GM13977 (cell line): ENCODE data around the gene C1QTNF1.

Experiments
- DNase-seq: peaks from one replicate; pipeline ENCODE4 v3.0.0; 2012; ENCODE audit warnings: low spot score
- CTCF ChIP-seq: IDR thresholded peaks from 2 replicates; pipeline ENCODE4 v1.5.1; 2012; ENCODE audit warnings: mild to moderate bottlenecking, control low read depth; ENCODE audit not compliant: insufficient read depth; ENCODE audit errors: extremely low read depth, missing control alignments
- in situ Hi-C: fragments of 300-500 bp; cut with MboI; formaldehyde crosslinking; loops from one replicate; pipeline ENCODE4 v1.12.0; 2022; ENCODE audit warnings: low sequenced_read_pairs, low pct_unique_long_range_greater_than_20kb, mixed read lengths, inconsistent platforms; ENCODE audit not compliant: unreplicated experiment

Gene C1QTNF1

DNA sequence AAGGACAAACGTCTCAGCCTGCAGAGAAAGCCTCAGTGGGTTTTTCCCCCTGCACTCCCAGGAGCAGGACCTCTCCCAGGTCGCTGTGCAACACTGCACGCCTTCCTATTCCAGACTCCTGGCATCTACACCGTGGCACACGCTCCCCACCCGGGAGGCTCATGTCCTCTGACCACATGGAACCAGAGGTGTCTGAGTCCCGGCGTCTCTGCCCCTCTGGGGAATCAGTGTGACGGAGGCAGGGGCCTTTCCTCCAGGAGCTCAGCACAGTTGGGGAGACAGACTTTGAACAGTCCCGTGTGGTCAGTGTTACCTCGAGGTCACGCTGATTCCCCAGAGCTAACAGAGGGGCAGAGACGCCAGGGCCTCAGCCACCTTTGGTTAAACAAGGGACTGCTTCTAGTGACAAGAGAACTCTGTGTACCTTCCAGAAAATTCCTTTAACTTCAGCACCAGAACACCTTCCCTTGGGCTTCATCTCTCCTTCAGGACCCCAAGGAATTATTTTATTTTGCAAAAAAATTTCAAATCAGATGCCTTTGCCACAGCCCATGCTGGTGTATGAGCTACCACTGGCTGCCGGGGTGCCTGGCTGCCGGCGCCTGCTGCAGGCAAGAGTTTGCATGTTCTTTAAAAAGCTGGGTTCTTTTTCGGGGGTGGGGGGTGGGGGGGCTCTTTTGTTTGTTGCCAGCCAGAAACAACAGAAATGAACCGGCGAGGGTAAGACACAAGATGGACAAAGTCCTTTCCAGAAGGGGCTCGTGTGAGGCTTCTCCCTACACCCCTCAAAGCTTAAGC lies 21.0 kb upstream of the C1QTNF1 start:
- in situ Hi-C loops: no loop called here

GRCh38 chr17:79003661-79004411 lies 20.1 kb upstream of the C1QTNF1 start:
- no peak for DNase-seq
- no peak for TF ChIP-seq CTCF
- in situ Hi-C loops: no loop called here

More for the DNA sequence above, 21.0 kb upstream of the C1QTNF1 start:
- TF ChIP-seq CTCF: no peak
- DNase-seq: no peak

- no peak for TF ChIP-seq CTCF
- no peak for DNase-seq
- in situ Hi-C loops: no loop called here
Measured at GRCh38 chr17:79005063-79005861, 18.7 kb upstream of the C1QTNF1 start.

GRCh38 chr17:79006046-79006445 lies 17.9 kb upstream of the C1QTNF1 start:
- no peak for TF ChIP-seq CTCF
- in situ Hi-C loops: no loop called here
- no peak for DNase-seq

DNA sequence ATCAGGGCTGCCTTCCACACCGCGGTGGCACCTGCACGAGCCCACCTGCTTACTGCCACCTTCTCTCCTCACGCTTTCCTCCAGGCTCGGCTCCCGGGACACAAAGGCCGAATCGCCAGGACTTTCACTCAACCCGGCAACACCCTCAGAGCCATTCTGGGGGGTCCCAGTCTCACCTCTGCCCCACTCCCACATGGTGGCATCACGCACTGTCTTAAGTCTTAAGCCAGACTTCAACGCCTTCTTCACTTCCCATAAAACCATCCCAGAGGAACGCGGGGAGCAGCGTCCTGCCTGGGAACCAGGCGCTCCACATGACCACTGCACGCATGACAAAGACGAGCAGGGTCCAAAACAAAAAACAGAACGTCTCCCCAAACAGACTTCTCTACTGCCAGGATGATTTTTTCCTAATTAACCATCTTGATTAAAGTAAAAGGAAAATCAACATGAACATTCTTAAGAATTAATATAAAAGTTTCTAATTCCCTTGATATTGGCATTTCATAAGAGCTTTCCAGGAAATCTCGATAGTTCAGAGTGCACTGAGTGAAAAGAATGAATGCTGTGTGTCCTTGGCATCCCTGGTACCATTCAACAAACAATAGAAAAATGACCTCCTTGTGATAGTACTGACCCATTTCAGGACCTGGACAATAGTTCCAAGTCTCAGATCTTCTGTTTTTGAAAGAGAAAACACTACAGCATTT lies 17.0 kb upstream of the C1QTNF1 start:
- TF ChIP-seq CTCF: no peak

More for the DNA sequence above, 17.0 kb upstream of the C1QTNF1 start:
- DNase-seq: no peak
- in situ Hi-C loops: no loop called here
